Activated naive CD4-positive, alpha-beta T cell treated with anti-CD3 and anti-CD28 coated beads, Interleukin-2, amount 50 U/mL, for 16 hours (primary cell): Measurements from ENCODE around the gene MAP3K6.
"Not testable (repeated sequence)": the region's sequence is repeated elsewhere in the genome, so short reads cannot be mapped to it uniquely, and the experiment has no call there.

Experiments used
- DNase-seq: peaks from one replicate; pipeline ENCODE4 v3.0.0-alpha.2; 2020

The MAP3K6 gene

DNA sequence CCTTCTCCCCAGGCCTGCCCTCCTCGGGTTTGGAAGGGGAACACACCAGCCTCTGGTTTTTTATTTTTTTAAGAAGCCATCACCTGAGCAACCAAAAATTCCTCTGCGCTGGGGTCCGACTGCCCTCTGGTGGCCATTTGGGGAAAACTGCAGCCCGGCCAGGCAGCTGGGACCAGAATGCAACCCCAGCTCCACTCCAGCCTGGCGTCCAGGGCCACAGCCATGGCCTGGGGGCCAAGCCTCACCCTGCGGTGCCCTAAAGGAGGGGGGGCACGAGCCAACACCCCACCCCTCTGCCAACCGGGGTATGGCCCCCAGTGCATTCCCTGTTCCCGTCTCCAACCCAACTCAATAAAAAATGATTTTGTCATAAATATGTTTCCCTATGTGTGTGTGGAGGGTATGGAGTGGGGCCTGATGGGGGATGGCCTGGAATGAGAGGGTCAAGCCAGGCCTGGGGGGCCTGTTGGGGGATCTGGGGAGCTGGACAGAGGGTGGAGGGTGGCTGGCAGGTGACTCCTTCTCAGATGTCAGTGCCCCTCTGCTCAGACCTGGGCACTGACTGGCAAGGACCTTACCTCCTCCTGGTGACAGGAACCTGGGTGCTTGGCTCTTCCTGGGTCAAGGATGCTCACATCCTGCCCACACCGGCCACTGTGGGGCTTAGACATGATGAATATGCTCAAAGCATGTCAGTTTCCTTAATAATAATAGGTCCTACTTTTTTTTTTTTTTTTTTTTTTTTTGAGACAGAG lies 28.9 kb upstream of the MAP3K6 start:
- DNase-seq: peak; percentile 79

DNA sequence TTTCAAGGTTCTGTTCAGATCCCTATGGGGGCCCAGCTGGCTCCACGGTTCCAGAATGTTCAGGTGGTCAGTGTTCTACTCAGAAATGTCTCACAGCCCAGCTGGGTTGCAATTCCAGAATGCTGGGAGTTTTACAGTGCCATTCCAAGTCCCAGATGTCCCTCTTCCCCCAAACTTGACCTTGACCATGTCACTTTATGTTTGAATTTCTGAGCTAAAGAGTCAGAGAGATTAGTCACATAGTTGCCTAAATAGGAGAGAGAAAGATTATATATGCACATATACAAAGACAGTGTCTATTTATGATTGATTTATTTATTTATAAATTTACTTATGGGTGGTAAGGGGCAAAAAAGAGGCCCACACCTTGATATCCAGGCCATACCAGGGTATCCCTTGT lies 28.2 kb upstream of the MAP3K6 start:
- DNase-seq: no peak

DNA sequence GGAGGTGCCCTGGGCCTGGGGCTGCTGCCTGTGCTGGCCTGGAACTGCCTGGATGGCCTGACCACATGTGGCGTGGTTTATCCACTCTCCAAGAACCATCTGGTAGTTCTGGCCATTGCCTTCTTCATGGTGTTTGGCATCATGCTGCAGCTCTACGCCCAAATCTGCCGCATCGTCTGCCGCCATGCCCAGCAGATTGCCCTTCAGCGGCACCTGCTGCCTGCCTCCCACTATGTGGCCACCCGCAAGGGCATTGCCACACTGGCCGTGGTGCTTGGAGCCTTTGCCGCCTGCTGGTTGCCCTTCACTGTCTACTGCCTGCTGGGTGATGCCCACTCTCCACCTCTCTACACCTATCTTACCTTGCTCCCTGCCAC lies 27.5 kb upstream of the MAP3K6 start:
- no peak for DNase-seq

DNA sequence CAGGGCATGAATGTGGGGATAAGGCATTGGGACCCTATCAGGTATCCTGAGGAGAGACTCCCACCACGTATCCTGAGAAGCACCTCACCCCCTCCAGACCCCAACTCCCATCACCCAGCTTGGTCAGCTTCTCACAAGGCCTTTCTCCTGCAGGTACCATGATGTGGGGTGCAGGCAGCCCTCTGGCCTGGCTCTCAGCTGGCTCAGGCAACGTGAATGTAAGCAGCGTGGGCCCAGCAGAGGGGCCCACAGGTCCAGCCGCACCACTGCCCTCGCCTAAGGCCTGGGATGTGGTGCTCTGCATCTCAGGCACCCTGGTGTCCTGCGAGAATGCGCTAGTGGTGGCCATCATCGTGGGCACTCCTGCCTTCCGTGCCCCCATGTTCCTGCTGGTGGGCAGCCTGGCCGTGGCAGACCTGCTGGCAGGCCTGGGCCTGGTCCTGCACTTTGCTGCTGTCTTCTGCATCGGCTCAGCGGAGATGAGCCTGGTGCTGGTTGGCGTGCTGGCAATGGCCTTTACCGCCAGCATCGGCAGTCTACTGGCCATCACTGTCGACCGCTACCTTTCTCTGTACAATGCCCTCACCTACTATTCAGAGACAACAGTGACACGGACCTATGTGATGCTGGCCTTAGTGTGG lies 27.0 kb upstream of the MAP3K6 start:
- DNase-seq: no peak

DNA sequence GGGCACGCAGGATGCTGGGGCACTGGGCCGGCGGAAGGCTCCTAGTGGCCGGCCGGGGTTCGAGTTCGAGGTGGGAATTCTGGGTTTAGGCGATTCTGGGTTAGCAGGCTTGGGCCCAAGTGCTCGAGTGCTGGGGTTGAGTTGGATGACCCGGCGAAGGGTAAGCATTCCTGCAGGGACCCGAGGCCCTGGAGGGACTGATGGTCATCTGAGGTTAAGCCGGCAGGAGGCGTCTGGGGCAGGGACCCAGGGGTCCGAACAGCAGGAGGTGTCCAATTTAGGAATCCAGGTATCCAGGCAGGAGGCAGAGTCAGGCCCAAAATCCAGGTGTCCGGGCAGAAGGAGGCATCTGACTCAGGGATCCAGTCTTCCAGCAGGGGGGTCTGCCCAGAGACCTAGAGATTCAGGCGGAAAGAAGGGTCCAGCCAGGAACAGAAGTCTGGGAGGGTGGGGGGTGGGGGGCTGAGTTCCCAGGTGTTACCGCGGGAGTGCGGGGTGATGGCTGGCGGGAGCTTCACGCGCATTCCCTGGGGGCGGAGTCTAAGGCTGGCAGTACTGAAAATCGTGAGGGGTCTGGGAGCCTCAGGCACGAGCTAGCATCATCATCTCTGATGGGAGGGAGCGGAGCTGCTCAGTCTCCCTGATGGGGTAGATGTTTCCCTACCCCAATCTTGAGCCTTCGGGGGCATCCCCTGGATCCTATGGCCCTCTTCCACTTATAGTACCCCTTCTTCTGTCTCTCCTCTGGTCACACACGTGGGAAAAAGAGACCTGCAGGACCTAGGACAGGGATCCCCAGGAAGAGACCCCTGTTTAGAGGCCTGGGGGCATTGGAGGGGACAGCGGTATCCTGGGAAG lies 26.2 kb upstream of the MAP3K6 start:
- no peak for DNase-seq

DNA sequence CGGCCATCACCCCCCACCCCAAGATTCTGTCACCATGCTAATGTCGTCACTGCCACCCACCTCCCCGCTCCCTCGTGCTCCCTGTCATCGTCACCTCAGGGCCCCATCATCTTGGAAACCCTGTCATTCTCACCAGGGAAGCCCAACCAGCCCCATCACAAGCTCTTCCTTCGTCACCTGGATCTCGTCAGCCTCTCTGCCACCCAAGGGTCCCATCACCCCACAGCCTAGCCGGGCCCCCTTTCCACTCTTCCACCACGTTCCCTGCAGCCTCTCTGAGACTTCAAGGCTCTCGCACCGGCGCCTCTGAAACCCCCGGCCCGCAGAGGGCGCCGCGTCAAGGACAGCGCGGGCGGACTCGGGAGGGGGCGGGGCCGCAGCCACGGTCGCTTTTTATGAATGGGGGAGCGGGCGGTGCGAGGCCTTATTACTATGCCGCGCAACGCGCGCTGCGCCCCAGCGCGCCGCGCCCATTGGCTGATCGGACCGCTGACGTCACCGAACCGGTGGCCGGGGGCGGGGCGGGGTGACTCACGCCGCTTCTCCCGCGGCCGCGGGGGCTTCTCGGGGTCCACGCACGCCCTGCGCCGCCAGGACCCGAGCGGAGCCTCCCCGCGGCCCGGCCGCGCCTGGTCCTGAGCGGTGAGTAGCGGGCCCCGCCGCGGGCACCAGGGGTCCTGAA lies 25.5 kb upstream of the MAP3K6 start, which contains the start of gene GPR3:
GPR3 (plus strand) TSS at position 527 of the 682 bp plus-strand sequence. CDS start 1,177 bp downstream, outside the sequence.
- peak; percentile 94 for DNase-seq

GRCh38 chr1:27391511-27392095 lies 24.8 kb upstream of the MAP3K6 start:
- DNase-seq: peak; percentile 30

DNA sequence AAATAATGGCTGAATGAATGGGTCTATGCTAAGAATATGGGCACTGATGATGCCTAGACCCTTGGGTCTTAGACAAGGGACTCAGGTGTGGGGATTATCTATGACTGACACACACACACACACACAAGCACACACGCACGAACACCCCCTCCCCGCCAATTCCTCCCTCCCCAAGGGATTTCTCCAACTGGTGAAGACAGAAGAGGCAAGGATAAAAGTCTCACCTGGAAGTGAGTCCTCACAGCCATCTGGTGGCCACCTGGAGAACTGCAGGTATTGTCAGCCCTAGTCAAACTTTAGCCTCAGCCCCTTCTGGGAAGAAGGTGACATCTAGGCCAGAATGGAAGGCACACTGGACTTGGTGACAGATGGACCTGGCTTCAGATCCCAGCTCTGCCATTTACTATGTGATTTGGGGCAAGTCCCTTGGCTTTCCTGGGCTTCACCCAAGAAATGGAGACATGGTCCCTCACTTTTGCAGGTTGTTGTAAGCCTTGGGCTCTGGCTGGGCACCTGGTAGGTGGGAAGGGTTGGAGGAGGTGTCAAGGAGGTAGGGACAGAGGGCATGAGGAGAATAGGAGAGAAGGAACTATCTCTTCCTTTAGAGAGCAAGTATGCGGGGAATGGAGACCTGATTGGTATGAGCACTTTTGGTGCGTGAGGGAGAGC lies 21.7 kb upstream of the MAP3K6 start:
- peak; percentile 77 for DNase-seq

DNA sequence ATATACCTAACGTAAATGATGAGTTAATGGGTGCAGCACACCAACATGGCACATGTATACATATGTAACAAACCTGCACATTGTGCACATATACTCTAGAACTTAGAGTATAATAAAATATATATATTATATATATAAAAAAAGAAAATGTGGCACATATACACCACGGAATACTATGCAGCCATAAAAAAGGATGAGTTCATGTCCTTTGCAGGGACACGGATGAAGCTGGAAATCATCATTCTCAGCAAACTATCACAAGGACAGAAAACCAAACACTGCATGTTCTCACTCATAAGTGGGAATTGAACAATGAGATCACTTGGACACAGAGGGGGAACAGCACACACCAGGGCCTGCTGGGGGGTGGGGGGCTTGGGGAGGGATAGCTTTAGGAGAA lies 18.0 kb upstream of the MAP3K6 start:
- not testable (repeated sequence) for DNase-seq

- no peak for DNase-seq
These were observed 16.9 kb upstream of the MAP3K6 start for GRCh38 chr1:27383661-27384060.

- DNase-seq: peak; percentile 60
These were observed 16.4 kb upstream of the MAP3K6 start, which contains the start of gene CD164L2 for GRCh38 chr1:27383039-27383605. TSS of gene CD164L2 (minus strand) at chr1:27383333. CDS start at chr1:27383239, 94 bp downstream.

- DNase-seq: no peak
These were observed 15.4 kb upstream of the MAP3K6 start for GRCh38 chr1:27381969-27382762.

DNA sequence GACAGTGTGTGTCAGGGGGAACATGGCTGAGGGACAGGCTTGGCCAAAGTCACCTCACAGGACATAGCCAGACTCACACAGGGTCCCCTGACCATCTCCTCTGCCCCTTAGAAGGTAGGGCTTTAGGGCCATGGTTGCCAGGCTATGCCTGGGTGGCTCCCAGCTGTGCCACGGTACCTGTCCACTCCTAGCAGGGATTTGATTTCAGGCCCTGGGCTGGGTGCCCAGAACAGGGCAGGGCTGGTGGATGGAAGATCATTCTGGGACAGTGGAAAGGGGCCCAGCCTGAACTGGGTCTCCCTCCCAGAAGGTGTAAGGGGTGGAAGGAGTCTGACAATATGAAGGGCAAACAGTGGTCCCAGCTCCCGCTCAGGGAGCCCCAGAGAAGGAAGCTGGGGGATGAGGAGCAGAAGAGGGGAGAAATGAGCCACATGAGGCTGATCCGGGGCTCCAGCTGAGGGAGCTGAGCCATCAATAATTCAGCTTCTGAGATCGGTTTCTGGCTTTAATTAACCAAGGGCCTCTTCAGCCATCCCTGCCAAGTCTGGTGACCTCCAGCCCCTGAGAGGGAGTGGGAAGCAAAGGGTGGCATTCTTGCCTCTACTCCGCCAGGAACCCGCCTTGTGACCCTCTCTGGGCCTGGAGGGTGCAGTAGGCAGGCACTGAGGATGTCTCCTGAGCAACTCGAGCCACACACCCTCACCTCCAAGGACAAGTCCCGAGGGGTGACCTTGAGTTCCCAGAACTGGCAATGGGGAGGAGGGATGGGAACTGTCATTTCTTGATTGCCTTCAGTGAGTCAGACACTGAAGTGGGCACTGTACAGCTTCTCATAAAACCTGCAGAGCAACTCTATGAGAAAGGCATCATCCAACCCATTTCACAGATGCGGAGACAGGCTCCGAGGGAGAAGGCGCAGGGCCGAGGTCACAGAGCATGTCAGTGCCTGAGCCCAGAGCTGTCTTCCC lies 14.3 kb upstream of the MAP3K6 start:
- DNase-seq: no peak

GRCh38 chr1:27380224-27380623 lies 13.5 kb upstream of the MAP3K6 start:
- no peak for DNase-seq

DNA sequence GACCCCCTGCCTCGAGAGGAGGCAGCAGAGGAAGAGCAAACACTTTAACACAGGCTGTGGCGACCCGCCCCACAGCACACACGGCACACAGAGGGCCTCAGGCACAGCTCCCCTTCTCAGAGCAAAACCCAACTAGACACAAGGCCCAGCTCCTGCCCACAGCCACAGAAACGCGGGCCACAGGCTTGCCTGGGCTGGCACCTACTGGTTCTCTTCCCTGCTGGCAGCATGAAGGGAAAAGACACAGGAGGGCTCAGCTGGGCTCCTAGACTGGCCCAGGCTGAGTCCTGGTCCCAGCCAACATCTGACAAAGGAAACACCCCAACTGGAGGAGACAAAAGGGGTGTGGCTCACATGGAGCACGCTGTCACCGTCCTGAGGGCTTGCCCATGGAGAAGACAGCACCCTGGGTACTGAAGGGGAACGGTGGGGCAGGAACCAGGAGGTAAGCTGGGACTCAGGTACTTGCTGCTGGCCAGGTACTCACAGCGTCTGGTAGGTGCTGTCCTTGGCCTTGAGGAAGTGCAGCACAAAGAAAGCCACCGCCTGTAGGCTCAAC lies 12.9 kb upstream of the MAP3K6 start:
- no peak for DNase-seq

DNA sequence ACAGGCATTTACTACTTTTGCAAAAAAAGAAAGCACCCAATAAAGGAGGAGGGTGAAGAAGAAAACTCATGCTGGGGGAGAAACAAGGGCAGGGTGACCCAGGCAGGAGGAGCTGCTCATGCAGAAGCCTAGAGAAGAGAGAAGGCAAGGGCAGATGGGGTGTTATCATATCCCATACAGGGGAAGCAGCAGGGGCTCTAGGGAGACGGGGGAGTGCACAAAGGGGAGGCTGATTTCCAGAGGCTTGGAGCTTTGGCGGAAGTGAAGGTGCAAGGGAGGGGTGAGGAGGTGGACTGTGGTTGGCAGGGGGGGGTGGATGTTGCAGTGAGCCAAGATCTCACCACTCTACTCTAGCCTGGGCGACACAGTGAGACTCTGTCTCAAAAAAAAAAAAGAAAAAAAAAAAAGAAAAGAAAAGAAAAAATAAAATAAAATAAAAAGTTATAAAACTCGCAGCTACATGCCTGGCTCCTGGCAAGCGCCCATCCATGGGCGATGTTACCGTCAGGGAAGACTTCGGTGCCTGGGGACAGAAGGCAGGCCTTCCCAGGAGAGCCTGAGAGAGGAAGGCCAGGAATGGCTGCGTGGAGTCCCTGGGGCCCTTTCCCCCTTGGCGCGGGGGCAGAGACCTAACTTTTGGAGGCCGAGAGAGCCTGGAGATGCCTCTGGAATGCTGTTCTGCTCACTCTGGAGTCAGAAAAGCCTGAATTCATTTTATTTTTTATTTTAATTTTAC lies 11.2 kb upstream of the MAP3K6 start:
- DNase-seq: no peak

DNA sequence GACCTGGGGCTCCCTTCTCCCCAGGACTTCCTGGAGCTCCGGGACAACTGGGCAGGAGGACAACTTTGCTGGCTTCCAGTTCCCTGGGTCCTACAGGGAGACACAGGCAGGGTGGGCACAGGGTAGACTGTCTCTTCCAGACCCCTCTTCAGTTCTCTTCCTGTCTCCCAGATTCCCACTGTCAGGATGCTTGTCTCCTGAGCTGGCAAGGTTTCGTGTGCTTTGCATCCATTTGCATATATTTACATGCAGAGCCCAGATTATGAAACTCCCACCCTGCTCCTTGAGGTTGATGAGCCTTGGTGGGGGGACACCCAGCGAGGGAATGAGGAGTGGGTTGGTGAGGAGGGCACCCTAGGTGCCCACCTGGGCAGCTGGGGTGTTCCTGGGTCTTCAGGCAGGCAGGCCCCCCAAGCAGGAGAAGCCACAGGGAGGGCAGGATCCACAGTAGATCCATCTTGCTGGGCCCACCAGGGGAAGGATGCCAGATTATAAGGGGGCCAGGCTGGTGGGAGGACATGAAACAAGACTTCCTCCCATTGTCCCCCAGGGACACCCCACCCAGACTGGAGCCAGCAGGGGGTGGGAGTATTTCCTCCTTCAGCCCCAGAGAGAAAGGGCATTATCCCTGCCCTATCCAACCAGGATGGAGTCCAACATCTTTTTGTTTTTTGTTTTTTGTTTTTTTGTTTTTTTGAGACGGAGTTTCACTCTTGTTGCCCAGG lies 7.8 kb upstream of the MAP3K6 start, which contains the start of gene FCN3:
FCN3 (minus strand) TSS at position 463 of the 725 bp plus-strand sequence; CDS start at position 457, 6 bp downstream.
- no peak for DNase-seq
